Measurements from ENCODE around the gene IQCN.

Gene IQCN

DNA sequence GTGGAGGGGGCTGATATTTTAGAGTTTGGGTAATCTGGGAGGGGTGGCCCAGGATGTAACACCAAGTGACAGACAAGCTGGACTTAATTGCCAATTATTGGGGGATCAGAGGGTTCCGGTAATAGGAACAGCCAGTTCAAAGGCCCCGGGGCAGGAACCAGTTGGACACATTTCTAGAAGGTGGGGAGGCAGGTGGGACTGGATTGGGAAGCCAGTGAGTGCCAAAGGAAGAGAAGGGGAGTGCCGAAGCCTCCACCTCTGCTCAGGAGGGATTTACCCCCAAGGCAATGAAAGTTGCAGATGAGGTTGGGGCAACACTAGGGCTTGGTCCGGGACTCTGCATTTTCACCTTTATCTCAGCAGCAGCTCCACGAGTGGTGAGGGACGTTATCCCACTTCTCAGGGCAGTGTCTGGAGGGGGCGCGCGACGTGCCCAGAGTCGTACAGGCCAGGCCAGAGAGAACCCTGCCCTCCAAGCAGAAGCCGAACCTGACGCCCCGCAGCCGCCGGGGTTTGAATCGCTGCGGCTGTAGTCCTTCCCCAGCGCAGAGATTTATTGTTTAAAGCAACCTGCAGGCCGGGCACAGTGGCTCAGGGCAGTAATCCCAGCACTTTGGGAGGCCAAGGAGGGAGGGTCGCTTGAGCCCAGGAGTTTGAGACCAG is 12.9 kb upstream of the IQCN start:
- no peak for DNase-seq

DNA sequence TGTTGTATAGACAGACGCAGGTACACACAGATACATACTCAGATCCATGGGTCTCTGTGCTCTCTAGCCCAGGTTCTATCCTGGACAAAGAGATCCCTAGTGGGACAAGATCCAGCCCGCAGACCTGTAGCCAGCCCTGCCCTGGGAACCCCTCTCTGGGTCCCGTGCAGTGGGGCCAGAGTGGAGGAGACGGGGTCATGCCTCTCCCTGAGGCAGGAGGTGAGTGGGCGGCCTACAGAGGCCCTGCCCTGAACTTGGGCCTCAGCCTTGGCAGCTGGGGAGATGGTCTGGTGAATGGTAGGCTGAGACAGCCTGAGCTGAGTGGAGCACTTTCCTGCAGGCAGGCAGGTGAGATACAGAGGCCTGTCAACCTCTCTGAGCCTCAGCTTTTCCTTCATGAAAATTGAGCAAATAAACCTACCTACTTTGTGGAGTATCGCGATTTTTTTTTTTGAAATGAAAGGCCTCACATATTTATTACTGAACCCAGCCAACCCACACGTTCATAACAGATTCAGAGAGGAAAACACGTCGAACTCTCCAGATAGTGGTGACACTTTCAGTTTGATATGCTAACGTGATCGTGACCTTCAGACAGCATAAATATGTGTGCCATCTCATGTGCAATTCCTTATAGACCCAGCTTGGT is 10.6 kb upstream of the IQCN start:
- DNase-seq = peak; percentile 17 to 35

DNA sequence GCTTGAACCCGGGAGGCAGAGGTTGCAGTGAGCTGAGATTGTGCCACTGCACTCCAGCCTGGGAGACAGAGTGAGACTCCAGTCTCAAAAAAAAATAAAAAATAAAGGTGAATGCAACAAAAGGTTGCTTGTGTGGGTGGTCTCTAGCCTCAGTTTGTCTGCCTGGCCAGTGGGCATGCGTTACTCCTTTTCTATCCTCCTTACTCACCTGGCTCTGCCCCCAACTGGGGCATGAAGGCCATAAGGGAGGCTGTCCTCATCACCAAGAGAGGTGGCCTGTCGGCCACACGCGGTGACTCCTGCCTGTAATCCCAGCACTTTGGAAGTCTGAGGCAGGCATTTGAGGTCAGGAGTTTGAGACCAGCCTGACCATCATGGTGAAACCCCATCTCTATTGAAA is 9.1 kb upstream of the IQCN start:
- no peak for DNase-seq

DNA sequence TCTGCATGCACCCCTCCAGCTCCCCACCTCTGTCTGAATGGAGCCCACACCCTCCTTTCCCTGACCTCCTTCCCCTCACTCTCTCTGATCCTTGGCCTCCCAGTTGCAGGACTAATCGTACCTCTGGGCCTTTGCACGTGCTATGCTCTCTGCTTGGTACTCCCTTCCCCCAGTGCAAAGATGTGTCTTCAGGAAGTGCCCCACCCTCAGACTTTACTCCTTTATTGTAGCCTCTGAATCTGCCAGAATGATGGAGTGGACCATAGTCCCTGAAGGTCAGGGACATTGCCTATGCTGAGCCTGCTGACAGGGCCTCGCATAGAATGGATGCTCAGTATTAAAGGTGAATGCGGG is 8.5 kb upstream of the IQCN start:
- no peak for DNase-seq

DNA sequence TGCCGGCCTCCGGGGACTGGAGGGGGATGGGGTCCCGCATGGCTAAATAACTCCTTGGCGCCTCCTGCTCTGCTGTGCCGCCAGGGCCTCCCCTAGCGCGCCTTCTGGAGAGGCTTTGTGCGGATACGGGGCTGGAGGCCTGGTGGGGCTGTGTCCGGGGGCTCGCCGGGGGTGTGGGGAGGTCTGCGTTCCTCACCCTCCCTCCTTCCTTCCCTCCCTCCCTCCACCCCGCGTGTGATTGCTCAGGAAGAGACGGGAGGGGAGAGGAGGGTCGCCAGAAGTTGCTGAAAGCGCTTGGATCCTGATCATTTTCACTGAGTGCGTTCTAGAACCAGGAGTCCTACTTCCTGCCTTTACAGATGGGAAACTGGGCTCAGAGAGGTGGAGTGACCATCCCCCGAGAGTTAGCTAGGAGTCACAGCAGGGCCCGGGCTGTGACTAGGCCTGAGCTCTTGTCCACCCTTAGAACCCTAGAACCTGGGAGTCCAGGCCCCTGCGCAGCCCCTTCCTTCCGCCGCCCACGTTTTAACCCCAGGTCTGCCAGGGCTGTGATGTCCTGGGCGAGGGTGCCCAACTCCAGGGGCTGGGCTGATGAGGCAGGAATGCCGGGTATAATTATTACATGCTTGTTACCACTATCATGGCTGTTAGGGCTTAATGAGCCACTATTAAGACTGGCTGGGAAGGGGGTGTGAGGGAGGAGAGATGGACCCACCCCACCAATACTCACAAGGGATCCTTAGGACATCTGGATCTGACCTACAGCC is 8.0 kb upstream of the IQCN start:
- DNase-seq = peak; percentile 23 to 37

DNA sequence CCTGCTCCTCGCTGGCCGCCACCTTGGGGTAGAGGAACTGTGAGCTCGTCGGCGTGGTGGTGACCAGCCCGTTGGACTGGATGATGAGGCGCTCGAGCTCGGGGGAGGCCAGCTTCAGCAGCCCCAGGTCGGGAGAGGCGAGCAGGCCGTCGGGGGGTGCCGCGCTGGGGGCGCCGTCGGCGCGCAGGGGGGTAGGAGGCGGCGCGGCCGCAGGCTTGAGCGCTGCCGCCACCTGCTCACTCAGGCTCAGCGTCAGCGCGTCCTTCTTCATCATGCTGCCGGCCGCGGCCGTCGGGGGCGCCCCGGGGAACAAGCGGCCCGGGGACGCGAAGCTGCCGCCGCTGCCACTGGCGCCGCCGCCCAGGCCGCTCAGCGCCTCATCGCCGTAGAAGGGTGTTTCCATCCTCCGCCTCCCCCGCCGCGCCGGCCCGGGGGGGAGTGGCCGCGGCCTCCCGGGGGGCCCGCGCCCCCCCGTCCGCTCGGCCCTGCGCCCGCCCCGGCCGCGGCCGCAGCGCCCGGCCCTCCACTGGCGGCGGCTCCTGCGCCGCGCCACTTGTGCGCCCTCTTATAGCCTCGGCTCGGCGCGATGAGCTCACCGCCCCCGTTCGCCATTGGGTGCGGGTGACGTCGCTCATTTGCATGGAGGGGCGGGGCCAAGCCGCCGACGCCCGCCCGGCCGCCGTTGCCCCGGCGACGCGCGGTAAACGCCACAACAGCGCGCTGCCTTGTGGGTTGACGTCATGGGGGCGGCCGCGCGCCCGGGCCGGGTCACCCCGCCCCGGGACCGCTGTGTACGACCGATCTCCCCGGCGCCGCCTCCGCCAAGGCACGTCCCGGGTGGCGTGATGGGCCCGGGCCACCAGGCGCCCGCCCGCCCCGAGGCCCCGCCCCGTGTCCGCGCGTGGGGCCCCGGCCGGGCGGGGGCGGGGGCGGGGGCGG is 7.1 kb upstream of the IQCN start, which contains the start of gene JUND:
JUND (minus strand) TSS at position 541 of the 939 bp plus-strand sequence; CDS start at position 403, 138 bp downstream.
- peak; percentile 95 to 96 for DNase-seq

DNA sequence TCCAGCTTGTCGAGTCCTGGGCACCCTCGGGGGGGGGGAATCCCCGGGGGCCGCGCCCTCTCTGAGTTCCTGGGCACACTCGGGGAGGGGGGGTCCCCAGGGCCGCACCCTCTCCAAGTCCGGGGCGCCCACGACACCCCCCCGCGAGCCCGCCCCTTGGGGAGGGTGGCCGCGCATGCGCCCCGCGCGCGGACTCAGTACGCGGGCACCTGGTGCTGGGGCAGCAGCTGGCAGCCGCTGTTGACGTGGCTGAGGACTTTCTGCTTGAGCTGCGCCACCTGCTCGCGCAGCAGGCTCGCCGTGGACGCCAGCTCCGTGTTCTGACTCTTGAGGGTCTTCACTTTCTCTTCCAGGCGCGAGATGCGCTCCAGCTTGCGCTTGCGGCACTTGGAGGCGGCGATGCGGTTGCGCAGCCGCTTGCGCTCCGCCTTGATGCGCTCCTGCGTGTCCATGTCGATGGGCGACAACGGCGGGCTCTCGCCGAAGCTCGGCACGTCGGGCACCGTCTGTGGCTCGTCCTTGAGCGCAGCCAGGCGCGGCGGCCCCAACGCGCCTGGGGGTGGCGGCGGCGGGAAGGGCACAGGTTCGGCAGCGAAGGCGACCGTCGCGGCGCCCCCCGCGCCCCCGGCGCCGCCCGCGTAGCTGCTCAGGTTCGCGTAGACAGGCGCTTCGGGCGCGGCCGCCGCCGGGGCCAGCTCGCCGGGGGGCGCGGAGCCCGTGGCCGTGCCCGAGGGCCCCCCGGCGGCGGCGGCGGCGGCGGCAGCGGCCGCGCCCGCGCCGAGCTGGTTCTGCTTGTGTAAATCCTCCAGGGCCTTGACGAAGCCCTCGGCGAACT is 6.2 kb upstream of the IQCN start:
- peak; percentile 75 to 82 for DNase-seq

DNA sequence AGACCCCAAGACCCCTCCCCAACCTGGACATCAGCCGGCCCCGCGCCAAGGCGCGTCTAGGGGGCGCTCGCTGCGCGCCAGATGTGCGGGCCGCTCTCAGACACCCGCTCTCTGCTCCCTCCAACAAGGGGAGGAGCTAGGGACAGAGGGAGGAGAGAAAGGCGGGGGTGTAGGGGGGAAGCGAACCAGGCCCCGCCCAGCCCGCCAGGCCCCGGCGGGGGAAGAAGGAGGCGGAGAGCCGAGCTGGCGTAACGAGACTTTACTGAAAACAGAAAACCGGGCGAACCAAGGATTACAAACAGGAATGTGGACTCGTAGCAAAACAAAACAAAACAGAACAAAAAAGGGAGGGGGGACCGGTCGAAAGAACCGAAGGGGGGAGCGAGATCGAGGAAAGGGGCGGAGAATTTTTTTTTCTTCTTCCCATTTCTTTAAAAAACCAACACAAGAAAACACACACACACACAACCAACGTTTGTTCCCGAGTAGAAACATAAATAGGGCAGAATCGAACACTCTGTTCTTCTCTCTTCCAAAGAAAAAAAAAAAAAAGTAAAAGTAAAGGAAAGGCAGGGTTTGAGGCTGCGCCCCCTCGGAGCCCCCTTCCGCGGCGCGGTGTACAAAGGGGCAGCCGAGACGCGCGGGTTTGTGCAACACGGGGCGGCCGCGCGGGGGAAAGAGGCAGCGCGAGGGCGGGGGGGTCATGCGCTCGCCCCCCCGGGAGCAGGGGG is 5.4 kb upstream of the IQCN start:
- DNase-seq = peak; percentile 87 to 94

DNA sequence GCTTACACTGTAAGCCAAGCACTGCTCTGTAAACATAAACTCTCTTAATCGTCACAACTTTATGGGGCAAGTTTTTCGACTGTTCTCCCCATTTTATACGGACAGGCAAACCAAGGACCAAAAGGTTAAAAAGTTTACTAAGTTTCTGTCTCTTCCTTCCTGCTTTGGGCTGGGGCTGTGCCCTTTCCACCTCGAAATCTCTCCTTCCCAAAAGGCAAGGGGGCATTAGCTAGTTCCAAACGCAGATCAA is 4.9 kb upstream of the IQCN start:
- no peak for DNase-seq

DNA sequence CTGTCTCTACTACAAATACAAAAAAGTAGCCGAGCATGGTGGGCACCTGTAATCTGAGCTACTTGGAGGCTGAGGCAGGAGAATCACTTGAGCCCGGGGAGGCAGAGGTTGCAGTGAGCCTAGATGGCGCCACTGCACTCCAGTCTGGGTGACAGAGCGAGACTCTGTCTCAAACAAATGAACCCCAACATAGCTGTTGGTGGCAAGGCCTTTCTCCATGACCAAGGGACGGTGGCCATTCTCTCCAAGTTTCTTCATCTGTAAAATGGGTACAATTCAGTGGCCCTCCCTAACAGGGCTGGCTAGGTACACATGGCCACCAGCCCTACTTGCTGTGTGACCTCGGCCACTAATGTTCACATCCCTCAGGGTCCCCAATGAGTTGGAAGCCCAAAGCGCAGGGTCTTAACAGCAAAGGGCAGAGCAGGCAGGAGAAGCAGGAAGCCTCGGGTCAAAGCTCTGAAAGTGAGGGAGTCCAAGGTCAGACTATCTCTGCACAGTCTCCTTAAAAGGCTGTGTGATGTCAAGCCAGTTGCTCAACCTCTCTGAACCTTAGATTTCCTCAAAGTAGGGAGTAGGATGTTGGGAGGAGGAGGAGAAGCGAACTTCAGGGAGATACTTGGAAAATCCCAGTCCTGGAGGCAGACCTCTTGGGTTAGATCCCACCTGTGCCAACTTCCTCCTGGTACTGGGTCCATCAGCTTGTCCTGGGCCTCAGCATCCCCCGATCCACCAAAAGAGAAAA is 4.4 kb upstream of the IQCN start:
- DNase-seq = peak; percentile 35 to 46

DNA sequence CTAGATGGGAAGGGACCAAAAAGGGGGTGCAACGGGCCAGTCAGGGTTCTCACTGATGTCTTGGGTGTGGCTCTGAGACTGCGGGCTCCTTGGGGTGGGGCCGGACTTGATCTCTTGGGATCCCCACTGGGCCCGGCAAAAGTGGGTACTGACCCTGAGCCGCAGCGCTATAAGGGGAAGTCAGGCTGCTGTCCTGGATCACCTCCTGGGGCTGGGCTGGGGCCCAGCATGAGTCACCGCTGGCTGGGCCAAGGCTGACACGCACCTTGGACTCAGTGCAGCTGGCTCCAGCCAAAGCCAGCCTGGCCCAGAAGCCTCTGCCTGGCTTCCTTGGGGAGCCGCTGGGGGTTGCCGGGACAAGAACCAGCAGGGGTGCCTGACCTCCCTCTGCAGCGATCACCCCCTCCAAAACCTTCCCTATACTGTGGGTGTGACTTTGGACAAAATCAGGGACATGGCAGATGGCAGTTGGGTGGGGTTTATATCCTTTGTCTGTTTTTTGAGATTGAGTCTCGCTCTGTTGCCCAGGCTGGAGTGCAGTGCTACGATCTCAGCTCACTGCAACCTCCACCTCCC is 617 bp upstream of the IQCN start:
- no peak for DNase-seq

DNA sequence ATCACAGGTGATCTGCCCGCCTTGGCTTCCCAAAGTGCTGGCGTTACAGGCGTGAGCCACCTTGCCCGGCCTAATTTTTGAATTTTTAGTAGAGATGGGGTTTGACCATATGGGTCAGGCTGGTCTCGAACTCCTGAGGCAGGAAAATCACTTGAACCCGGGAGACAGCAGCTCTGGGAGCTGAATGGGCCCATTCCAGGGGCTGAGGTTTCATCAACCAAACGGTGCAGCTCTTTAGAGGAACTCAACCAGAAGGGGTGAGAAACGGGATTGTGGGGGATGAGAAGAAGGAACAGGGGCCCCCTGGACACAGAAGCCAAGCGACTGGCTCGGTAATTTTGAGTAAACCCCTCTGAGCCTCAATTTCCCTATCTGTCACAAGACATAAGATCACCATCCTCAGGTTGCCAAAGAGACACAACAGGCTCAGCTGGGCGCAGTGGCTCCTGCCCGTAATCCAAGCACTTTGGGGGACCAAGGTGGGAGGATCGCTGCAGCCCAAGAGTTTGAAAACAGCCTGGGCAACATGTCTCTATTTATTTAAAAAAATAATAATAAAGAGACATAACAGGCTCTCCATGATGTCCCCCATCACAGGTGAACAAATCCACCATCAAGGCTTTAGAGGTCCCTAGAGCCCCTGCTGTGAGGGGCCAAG is 562 bp downstream of the IQCN start:
- DNase-seq = no peak

DNA sequence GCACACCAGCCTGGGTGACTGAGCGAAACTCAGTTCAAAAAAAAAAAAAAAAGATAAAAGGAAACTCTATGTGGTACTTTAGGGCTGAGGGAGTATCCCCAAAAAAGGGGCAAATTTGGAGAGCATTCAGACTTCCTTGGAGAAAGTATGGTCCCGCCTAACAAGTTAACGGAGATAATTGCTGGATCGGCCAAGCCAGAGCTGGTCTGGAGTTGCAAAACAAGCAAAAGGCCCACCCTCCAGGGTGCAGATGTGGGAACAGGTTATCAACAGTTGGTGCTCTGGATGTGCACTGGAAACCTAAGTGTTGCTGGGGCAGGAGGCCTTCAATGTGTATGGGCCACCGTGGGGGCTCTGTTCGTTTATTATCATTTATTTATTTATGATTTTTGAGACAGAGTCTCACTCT is 2.8 kb downstream of the IQCN start:
- no peak for DNase-seq

DNA sequence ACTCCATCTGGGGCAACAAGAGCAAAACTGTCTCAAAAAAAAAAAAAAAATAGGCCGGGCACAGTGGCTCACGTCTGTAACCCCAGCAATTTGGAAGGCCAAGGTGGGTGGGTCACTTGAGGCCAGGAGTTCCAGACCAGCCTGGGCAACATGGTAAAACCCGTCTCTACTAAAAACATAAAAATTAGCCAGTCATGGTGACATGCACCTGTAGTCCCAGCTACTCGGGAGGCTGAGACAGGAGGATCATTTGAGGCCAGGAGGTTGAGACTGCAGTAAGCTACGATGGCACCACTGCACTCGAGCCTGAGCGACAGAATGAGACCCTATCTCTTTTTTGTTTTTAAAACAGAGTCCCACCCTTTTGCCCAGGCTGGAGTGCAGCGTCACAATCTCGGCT is 3.9 kb downstream of the IQCN start:
- DNase-seq = no peak

DNA sequence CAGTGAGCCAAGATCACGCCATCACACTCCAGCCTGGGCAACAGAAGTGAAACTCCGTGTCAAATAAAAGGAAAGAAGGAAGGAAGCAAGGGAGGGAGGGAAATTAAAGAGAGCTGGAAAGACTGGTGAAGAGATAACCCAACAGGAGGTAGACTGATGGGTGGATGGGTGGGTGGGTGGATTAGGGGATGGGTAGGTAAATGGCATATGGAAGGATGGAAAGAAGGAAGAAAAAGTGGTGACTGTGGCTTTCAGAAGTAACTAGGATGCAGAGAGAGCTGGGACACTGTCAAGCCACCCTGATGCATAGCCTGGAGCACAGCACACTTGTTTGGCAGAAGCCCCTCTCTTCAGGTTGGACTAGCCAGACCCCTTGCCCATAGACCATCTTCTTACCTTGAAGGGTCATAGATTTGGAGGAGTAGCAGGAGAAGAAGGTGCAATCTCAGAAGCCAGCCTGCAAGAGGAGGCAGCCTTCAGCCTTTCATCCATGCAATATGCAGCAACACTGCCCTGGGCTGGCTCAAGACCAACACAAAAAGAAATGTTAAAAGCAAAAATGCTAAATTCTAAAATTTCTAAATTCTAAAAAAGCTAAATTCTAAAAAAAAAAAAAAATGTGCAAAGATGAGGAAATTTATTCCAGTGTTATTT is 5.1 kb downstream of the IQCN start:
- no peak for DNase-seq

DNA sequence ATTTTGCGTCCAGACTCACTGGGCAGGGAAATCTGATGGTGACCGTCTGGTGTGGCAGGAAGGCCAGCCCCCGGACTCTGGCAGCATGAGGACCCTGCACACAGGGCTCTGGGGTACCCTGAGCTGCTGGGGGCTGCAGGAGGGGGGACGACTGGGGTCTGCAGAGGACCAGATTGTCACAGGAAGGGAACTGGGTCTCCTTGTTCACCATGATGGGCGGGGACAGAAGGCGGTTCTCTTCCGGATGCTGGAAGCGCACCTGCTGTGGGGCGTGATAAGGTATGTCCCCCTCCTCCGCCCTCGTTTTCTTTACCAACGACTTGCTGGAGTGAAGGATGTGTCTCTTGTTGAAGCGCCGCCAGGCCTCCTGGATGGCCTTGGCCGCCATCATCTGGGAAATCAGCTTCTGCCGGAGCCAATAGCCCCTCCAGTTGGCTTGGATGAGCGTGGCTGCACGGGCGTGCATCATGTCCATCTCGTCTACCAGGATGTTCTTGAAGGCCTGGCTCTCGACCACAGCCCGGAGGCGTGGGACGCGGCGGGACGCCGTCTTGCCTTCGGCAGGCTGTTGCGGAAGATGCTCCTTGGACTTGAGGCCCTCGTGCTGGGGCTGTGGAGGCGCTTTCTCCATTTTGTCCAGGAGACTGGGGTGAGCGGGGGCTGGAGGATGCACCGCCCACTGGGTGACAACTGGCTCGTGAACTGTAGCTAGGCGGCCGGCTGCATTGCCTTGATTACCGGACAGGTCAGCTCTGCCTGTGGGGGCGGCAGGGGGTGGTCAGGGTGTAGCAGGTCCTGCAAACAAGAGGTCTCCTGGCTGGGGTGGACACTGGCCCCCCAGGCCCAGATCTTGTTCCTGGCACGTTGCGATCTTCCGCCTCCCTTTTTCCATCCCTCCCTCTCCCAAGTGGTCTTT is 7.2 kb downstream of the IQCN start:
- no peak for DNase-seq

DNA sequence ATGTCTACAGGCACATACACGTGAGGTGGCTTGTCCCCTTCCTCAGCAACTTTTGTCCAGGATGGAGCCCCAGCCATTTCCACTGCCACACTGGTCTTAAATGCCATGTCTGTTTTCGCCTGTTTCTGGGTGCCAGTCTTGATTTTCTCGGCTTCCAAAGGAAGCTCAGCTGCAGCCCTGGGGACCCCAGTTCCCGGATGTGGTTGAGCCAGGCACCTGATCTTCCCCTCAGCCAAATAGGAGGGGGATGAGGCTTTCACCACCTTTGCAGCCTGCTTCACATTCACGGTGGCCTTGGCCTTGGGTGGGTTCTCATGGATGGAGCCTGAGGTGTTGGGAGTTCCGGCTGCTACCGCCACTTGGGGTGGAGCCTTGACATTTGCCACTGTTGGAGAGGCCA is 8.7 kb downstream of the IQCN start:
- DNase-seq = no peak

DNA sequence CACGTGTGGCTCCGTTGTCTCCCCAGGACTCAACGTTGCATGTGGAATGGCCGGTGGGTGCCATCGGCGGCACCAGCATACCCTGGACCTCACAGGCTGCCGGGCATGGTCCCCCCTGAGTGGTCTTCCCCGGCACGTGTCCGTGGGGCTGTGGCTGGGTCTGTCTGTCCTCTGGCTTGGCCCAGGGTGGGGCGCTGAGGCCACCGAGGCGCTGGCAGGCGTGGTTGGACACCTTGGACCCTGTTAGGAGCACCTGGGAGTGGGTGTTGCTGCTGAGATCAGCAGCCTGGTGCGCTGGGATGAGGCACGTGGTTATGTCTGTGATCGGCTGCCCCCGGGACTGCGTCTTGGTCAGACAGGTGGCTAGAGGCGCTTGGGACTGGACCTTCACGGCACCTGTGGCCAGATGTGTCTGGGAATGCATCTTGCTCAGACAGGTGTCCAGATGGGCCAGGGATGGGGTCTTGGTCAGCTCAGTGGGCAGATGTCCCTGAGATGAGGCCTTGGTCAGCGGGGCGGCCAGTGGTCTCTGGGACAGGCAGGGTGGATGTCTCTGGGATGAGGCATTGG is 9.2 kb downstream of the IQCN start:
- DNase-seq = no peak
